ENCODE data around the gene DPP6. TPM values are rescaled to one million over a fixed set of nuclear protein-coding genes. Genes with fewer than 3 reads are reported as not detected.
"Not testable (repeated sequence)": the region's sequence is repeated elsewhere in the genome, so short reads cannot be mapped to it uniquely, and the experiment has no call there.

Gene DPP6
- polyA plus RNA-seq (2011; rRNA removed) (not detected in 2 replicates), polyA plus RNA-seq (2017; fragmentation: RNase III; extraction: RNeasy Plus Mini Kit Qiagen cat#74134 plus additional on column Dnase treatment) (not detected in 3 replicates), polyA minus RNA-seq (2011; rRNA and poly(A)+ RNA removed) (not detected in 2 replicates)
- not detected in 2 replicates for polyA plus RNA-seq (2012; cell fraction: cytosol; rRNA removed)
- not detected in 2 replicates for polyA plus RNA-seq (2012; cell fraction: nucleus; rRNA removed)

DNA sequence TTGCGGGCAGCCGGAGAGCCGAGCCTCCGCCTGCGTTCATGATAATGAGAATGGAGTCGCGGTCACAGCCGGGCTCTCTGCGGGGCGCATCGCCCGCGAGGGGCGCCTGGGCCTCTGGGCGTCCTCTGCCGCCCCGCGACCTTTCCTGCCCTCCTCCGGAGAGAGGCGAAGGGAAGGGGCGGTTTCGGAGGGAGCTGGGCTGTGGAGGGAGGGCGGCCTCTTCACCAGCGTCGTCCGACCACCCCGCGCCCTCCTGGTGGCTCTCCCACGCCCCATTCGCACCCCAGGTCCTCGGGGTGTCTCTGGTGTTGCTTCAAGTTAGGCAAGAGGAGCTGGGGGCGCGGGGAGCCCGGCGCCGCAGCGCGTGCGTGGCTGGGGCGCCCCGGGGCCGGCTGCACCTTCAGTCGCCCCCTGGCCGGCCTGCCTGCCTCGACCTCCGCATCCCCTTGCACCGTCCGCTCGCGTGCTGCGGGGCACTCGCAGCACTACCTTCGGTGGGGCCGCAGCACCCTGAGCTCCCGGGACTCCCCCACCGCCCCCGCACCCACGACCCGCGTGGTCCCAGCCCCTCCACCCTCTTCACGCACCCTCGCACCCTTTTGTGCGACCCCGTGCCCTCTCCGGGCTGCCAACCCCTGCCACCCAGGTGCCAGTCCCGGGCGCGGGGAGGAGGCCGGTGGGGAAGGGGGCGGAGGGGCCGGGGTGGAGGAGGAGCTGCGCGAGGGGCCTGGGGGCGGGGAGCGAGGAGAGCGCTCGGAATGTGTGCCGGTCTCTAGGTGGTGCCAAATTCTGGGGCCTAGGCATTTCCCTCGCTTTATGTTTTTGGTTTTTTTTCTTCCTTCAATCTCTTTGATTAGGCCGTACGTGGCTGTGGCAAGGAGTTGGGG, at the start of gene DPP6:
TSS of gene DPP6 (plus strand) at position 756 of the 887 bp plus-strand sequence.
- FAIRE-seq; DNase-seq (ENCODE audit: low read depth in 1 of 2, low spot score in 1 of 2); H3K4me1 ChIP-seq; POLR2A ChIA-PET; H3K4me2 ChIP-seq; H3K9me3 ChIP-seq; CTCF ChIA-PET; H3K27ac ChIP-seq; ATAC-seq; H3K4me3 ChIP-seq: not testable (repeated sequence)
- 68% methylated on average over 27 of the region's 81 CpGs for WGBS (ENCODE audit: missing lambda C conversion rate)

- FAIRE-seq; H3K4me1 ChIP-seq; H3K27ac ChIP-seq; CTCF ChIA-PET; H3K4me3 ChIP-seq; H3K9me3 ChIP-seq; H3K4me2 ChIP-seq; DNase-seq (ENCODE audit: low read depth in 1 of 2, low spot score in 1 of 2); POLR2A ChIA-PET; ATAC-seq: not testable (repeated sequence)
- WGBS (ENCODE audit: missing lambda C conversion rate) = 0% methylated on average over 2 of the region's 3 CpGs
These were observed 42.7 kb upstream of the DPP6 start for GRCh38 chr7:154009423-154009911.

GRCh38 chr7:154010726-154011568, 41.3 kb upstream of the DPP6 start:
- H3K27ac ChIP-seq; DNase-seq (ENCODE audit: low read depth in 1 of 2, low spot score in 1 of 2); H3K4me2 ChIP-seq; H3K9me3 ChIP-seq; POLR2A ChIA-PET; CTCF ChIA-PET; H3K4me1 ChIP-seq; FAIRE-seq; H3K4me3 ChIP-seq; ATAC-seq: not testable (repeated sequence)
- 0% methylated on average over 4 of the region's 4 CpGs for WGBS (ENCODE audit: missing lambda C conversion rate)

DNA sequence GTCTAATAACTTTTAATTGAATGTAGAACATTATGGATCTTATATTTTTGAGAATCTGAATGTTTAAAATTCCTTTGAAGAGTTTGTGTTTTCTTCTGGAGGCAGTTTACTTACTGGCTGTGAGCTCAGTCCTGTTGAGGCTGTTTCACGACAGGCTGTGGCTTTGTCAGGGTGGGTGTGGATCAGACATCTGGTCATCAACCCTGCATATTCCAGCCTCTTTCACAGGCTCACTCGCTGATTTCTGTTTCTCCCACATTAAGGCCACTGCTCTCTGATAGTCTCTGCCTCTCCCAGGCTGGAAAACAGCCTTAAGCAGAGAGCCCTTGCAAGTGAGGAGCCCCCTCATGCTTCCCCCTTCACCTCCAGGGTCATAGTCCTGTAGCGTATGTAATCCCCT, 39.4 kb upstream of the DPP6 start:
- ATAC-seq; CTCF ChIA-PET; H3K9me3 ChIP-seq; H3K4me2 ChIP-seq; H3K27ac ChIP-seq; FAIRE-seq; POLR2A ChIA-PET; DNase-seq (ENCODE audit: low read depth in 1 of 2, low spot score in 1 of 2); H3K4me3 ChIP-seq; H3K4me1 ChIP-seq: not testable (repeated sequence)
- WGBS (ENCODE audit: missing lambda C conversion rate) = 2% methylated on average over 3 of the region's 3 CpGs

- H3K9me3 ChIP-seq; H3K4me3 ChIP-seq; DNase-seq (ENCODE audit: low read depth in 1 of 2, low spot score in 1 of 2); POLR2A ChIA-PET; H3K4me2 ChIP-seq; H3K4me1 ChIP-seq; H3K27ac ChIP-seq; FAIRE-seq; ATAC-seq; CTCF ChIA-PET: not testable (repeated sequence)
- 16% methylated on average over 6 of the region's 6 CpGs for WGBS (ENCODE audit: missing lambda C conversion rate)
These were observed 36.6 kb upstream of the DPP6 start for GRCh38 chr7:154015636-154016035.

DNA sequence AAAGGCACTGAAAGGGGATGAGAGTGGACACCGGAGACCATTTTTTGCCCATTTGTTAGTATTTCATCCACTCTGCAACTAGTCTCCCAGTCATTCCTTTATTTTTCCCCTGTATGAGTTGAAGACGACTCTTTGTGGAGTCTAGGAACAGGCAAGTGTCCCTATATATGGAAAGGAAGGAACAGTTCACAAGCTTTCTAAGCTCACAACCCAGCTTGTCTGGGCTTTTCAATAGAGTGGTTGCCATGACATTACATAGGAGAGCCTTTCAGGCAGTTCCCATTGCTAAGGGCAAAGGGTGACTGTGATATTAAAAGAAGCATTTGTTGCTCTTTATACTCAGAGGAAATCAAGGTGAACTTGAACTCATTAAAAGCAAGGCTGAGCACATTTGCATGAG, 33.8 kb upstream of the DPP6 start:
- H3K9me3 ChIP-seq; DNase-seq (ENCODE audit: low read depth in 1 of 2, low spot score in 1 of 2); FAIRE-seq; POLR2A ChIA-PET; H3K4me1 ChIP-seq; H3K4me3 ChIP-seq; H3K27ac ChIP-seq; ATAC-seq; H3K4me2 ChIP-seq; CTCF ChIA-PET: not testable (repeated sequence)
- 3% methylated on average over 2 of the region's 2 CpGs for WGBS (ENCODE audit: missing lambda C conversion rate)

DNA sequence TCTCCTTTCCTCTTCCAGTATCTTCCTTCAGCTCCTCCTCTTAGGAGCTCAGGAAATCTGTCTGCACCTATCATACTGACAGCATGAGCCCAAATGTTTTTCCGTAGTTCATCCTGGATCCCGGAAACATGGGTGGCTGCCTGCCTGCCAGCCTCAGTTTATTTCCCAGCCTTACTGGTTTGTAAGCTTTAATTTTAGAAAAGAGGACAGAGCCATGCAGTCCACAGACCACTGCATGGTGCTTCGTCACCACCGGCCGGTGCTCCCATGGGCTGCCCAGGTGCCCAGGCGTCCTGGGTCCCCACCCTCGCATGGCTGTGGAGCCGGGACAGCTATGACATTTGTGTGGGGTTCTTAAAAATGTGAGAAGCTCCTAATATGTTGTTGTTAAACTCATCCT, 24.4 kb upstream of the DPP6 start:
- FAIRE-seq; H3K4me2 ChIP-seq; POLR2A ChIA-PET; H3K27ac ChIP-seq; H3K4me3 ChIP-seq; ATAC-seq; H3K4me1 ChIP-seq; CTCF ChIA-PET; DNase-seq (ENCODE audit: low read depth in 1 of 2, low spot score in 1 of 2); H3K9me3 ChIP-seq: not testable (repeated sequence)
- WGBS (ENCODE audit: missing lambda C conversion rate) = 30% methylated on average over 8 of the region's 8 CpGs

DNA sequence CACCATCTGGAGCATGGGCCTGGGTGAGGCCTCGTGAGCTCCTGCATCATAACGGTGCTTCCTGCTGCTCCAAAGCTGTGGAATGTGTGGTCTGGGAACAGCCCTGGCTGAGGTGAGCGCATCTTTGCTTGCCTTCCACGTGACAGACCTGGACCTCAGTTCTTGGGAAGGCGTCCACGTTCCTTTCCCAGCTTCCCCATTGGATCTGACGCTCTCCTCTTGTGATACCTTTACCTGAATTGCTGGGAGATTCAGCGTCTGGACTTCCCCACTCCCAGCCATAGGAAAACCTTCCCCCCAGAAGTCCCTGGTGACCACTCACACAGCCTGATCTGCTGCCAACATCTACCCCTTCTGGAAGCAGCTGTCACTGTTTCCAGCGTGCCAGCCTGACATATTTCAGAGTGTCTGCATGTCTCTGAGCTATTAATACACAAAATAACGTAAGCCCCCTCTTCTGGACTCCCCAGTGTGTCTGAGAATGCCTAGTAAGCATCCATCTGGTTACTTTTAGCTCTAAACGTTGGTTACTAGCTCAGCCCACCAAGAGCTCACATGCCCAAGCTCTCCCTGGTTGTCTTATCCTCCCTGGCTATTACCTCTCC, 21.6 kb upstream of the DPP6 start:
- 0% methylated on average over 10 of the region's 11 CpGs for WGBS (ENCODE audit: missing lambda C conversion rate)
- FAIRE-seq; H3K27ac ChIP-seq; DNase-seq (ENCODE audit: low read depth in 1 of 2, low spot score in 1 of 2); H3K4me1 ChIP-seq; H3K9me3 ChIP-seq; CTCF ChIA-PET; POLR2A ChIA-PET; ATAC-seq; H3K4me2 ChIP-seq; H3K4me3 ChIP-seq: not testable (repeated sequence)

DNA sequence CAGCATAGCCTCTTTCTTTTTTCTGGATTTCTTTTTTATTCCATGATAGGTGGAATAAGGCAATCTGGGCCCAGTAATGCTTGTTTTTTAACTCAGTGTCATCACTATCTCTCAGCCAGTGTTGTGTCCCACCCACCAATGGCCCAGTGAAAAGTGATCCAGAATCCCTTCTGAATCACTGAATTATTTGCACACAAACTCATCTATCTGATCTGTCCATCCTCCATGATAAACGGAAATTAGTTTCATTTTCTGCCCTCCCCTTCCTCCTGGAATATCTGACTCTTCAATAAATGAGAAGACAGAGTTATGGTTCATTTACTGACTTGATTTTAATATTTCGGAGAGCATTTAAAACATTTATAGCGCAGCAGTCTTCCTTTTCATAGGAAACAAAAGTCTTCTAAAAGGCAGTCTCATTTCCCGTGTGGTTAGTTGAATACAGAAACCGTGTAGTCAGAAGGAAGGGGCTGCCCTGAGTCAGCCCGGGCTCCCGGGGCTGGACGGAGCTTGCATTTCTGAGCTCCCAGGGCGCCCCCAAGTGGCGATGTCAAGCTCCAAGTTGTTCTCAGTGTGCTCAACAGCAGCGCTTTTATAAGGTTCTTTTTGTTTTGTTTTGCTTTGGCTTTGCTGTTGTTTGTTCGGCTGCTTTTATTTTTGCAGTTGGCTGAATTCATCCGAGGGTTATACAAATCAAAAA, 12.6 kb upstream of the DPP6 start:
- CTCF ChIA-PET; FAIRE-seq; H3K4me1 ChIP-seq; POLR2A ChIA-PET; H3K4me2 ChIP-seq; H3K4me3 ChIP-seq; DNase-seq (ENCODE audit: low read depth in 1 of 2, low spot score in 1 of 2); H3K27ac ChIP-seq; H3K9me3 ChIP-seq: not testable (repeated sequence)
- peak; percentile 82 to 95; a peak in 5 of 6 replicates for ATAC-seq
- WGBS (ENCODE audit: missing lambda C conversion rate) = 4% methylated on average over 9 of the region's 13 CpGs

DNA sequence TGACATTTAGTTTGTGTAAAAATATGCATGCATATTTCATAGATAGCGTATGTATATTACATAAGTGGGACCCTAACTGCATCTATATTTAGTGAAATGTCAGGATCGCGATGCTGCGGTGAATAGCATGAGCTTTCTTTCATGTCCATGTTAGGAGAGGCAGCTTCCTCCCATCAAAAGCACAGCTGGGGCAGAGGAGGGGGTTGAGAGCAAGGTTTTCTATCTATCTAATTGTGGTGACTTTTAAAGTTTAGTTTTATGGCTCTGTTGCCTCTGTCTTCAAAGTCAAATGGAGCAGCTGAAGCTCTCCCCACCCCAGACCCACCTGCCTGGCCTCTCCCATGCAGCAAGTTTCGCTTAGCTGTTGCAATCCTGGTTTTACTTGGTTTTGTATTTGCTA, 1.8 kb upstream of the DPP6 start:
- ATAC-seq; H3K4me1 ChIP-seq; H3K4me2 ChIP-seq; DNase-seq (ENCODE audit: low read depth in 1 of 2, low spot score in 1 of 2); H3K4me3 ChIP-seq; H3K27ac ChIP-seq; CTCF ChIA-PET; H3K9me3 ChIP-seq; FAIRE-seq; POLR2A ChIA-PET: not testable (repeated sequence)
- 64% methylated on average over 5 of the region's 5 CpGs for WGBS (ENCODE audit: missing lambda C conversion rate)
